SIG-M5 (cell line): ENCODE data around the gene OR2S2.

Experiments used
- DNase-seq: peaks from one replicate; lab custom pipeline; 2025; lab: John Stamatoyannopoulos, UW

Gene OR2S2

DNA sequence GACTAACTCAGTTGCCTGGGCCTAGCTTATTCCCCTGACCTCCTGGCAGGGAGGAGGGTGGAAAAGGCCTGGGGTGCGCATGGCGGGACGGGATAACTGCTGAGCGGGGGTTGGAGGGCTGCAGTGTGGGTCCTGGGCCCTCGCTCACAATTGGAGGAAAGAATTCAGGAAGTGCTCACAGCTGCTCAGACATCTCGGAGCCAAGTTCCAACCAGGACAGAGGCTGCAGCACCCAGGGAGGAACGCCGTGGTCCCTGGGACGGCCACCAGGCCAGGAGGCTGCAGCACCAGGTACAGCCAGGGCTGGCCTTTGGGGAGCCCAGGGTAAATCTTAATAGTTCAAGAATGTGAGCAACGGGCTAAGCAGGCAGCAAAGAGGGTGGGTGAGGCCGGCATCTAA, 48.7 kb downstream of the OR2S2 start, which contains the start of gene SPAAR:
Gene SPAAR (plus strand): TSS at position 217 of the 400 bp plus-strand sequence. CDS start 974 bp downstream, outside the sequence.
- no peak for DNase-seq

DNA sequence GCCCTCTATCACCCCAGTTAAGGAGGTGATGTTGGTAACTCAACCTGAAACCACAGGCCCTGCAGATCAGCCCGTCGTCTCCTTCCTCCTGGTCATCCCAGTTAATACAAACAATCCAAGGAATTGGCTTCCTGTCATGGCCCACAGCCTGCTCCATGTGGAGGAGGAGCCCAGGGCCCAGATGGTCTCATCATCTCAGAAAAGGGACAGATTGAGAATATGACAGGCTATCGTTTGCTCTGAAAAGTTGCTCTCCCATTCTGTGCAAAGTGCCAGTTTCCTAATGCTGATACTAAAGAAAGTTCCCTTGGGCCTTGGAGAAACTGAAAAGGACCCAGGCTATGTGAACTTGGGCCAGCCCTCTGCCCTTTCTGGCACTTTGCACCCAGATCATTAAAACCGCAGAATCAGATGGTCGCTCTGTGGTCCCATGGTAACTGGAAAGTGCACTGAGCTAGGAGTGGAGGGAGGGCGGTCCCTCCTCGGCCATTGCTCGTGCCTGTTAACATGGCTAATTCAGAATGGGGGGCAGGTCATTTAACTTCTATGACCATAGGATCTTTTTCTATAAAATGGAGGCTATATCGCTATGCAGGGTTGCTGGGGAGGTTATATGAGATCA, 49.3 kb downstream of the OR2S2 start:
- no peak for DNase-seq

DNA sequence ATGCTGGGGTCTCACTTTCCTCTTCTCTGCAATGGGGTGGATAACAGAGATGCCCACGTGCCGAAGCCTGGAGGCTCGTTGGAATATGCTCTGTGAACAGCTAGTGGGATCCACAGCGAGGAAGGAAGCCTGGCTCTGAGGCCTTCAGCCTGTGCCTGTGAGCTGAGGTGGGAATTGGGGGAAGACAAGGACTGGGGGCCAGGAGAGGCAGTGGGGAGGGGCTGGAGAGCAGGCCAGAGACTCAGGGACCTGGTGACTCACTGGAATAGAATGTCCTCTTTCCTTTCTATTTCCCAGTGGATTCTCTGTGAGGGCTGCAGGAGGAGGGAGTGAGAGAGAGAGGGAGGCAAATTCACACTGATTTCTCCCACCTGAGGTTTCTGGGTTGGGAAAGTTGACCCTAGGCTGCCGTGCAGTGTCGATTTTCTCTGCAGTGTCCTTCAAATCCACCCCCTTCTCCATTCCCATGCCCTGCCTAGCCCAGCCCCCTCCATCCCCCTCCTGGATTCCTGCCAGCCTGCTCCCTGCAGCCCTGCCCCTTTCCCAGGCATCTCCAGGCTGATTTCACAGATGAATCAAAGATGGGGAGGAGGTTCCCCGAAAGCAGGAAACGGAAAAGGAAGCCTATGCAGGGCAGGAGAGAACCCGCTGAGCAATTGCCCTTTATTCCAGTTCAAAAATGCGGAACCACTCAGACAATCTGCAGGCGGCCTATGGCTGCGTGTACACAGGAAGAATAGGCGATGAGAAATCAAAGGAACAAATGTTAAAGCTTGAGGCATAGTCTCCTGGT, 50.0 kb downstream of the OR2S2 start:
- DNase-seq, result no peak
